GM04504 (cell line): ENCODE data around the gene NAXD.
"Not testable (repeated sequence)": the region's sequence is repeated elsewhere in the genome, so short reads cannot be mapped to it uniquely, and the experiment has no call there.

Experiments used
- DNase-seq: peaks from one replicate; pipeline ENCODE4 v3.0.0-alpha.2; 2012; ENCODE audit warnings: low read depth

Gene NAXD

DNA sequence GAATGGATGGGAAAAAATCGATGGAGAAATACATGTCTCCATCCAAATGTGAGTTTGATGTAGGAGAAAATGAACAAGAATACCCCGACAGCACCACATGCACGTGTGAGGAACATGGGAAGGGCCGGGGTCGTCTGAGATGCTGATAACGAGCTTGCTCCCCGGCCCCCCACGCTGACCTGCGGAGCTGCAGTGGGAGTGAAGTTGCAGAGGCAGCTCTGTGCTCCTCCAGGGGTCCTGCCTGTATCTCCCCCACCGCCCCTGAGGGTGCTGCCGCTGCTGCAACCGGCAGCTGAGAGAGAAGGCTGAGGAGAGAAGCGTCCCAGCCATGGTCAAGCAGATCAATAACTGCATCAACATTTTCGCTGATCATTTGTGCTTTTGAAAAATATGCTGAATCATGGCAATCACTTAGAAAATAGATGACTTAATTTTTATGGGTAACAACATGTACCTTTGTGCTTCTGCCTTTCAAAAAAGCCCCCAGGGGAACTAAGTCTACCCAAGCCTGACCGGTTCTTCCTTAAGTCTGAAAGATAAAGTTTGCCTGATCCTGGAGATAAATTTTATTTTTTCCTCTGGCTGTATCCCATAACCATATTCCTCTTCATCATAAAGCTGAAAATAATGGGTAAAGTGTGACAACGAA, 18.2 kb upstream of the NAXD start:
- no peak for DNase-seq

DNA sequence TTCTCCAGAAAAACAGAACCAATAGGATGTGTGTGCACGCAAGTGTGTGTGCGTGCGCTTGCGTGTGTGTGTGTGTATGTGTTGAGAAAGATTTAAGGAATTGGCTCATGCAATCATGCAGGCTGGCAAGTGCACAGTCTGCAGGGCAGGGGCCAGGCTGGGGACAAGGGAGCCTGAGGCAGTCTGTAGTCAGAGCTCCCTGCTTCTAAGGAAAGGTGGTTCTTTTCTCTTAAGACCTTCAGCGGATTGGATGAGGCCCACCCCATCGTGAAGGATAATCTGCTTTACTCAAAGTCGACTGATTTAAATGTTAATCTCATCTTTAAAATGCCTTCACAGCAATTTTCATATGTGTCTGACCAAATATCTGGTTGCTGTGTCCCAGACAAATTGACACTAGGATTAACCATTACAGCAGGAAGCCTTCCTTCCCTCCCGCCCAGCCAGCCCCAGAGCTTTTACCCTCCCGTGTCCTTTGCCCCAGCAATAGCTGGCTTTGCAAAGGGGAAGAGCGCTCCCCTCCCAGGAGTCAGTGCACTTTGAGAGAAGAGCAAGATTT, 15.0 kb upstream of the NAXD start:
- DNase-seq, result no peak

DNA sequence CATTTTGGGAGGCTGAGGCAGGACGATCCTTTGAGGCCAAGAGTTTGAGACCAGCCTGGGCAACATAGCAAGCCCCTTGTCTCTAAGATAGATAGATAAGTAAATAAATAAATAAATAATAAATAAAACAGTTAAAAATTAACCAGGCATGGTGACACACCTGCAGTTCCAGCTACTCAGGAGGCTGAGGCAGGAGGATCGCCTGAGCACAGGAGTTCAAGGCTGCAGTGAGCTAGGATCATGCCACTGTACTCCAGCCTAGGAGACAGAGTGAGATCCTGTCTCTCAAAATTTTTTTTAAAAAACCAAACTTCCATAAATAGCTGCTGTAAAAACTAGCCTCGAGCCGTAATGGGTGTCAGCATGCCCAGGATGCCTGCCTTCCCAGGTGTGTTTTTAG, 14.4 kb upstream of the NAXD start:
- DNase-seq, result no peak

DNA sequence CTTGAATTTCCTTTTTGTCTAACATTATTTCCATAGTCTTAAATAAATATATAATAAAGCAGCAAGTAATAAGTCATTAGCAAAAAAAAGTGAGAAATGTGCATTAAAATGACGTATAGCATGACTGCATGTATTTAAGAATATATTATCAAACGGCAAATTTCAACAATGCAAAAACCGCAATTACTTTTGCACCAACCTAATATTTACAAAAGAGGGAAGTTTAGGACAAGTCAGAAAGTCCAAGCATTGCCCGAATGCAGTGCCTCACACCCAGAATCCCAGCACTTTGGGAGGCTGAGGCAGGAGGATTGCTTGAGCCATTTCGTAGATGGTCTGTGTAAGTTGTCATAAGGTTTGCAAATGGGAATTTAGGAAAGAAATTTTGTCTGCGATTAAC, 10.2 kb upstream of the NAXD start:
- no peak for DNase-seq

DNA sequence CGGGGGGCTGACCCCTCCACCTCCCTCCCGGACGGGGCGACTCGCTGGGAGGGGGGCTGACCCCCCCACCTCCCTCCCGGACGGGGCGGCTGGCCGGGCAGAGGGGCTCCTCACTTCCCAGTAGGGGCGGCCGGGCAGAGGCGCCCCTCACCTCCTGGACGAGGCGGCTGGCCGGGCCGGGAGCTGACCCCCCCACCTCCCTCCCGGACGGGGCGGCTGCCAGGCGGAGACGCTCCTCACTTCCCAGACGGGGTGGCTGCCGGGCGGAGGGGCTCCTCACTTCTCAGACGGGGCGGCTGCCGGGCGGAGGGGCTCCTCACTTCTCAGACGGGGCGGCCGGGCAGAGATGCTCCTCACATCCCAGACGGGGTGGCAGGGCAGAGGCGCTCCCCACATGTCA, 9.1 kb upstream of the NAXD start:
- DNase-seq, result not testable (repeated sequence)

DNA sequence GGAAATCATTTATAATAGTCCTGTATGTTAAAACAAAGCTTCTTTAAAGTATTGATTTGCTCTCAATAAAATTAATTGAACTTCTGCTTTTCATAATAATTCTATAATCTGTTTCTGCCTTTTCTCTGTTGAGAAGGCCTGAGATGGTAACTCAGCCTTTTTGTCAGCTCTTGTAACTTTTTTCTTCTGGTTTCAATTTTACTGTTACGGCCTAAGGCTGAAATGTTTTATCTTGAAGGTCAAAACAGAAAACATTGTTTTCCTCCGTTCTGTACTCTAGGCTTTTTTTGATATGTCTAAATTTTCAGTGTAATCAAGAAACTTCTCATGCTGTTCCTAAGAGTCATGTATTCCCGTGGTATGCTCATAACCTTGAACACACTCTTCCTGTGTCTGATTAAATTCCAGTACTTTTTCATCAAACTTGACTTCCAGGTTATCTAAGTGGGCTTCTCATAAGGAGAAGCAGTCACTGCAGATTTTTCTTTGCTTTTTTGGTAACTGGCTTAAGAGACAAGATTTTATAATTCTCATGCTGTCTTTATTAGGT, 7.6 kb upstream of the NAXD start:
- DNase-seq, result no peak

DNA sequence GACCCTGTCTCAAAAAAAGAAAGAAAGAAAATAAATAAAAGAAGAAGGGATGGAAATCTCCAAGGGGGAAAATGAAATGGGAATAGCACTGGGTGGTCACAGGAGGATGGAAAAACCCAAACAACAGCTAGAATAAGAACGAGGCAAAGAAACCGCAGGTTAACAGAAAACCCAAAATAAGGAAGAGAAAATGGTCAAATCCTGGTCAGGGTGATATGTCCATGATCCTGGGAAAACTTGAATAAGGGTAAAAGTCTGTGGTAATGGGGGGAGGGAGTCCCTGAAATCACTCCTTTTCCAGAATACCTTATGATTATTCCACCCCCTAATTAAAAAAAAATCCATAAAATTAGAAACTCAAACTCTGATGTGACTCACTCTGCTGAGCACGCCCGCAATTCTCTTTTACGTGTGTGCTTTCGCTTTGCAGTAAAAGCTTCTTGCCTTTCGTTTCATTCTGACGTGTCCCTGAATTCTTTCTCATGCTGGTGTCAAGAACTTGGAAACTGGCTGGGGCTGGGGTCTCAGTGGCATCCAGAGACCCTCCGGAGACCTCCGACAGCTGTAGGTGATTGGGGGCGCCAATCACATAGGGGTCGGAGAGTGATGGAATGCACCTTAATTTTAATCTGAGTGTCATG, 4.3 kb upstream of the NAXD start:
- DNase-seq, result no peak

DNA sequence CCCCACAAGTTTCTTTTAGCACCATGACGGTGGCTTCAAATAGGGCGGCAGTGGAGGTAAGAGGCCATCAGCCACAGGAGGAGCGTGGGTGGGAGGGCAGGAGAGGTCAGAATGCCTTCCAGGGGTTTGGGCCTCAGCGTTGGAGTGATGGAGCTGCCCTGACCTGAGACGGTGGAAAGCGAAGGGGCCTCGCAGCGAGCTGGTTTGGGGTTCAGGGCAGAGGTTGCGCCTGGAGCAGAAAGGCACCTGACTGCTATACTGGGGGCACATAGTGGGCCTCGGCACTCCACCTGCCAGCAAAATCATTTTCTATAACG, 382 bp upstream of the NAXD start:
- no peak for DNase-seq

DNA sequence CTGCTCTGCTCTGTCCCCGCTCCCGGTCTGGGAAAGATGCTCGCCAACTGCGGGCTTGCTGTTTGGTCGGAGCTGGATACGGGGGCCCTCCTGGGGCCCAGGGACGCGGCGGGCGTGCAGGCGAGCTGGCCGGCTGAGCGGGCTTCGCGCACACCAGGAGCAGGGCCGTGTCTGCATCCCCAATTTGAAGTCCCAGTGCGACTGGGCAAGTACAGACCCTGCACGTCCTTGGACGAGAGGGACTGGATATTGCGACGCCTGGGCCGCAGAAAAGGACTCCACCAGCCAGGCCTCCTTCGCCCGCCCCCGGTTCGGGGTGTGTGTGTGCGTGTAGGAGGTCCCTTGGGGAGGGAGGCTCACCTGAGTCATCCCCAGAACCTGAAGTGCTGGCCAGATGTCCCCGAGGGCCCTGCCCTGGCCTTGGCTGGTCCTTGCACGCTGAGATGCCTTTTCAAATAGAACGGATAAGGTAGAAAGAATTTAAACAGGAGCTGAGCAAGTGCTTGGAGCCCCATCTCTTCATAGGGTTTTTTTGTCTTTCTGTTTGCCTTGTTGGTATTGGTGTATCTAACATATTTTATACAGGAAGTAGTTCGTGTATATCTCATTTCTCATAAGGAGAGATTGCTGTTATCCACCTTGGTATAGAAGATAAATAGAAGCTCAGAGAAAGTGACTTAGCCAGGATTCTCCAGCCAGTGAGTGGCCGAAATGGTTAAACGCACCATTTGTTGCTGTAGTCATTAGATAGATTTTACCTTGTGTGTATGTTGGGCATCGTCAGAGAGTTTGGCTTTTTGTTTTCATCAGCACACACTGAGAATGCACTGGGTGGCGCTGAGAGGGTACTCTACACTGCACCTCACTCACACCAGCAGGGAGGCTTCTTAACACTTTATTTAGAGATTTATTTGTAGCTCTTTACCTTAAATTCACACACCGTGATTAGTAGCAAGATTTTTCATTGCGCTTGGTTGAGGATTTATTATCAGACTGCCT, 1.1 kb downstream of the NAXD start:
- no peak for DNase-seq

DNA sequence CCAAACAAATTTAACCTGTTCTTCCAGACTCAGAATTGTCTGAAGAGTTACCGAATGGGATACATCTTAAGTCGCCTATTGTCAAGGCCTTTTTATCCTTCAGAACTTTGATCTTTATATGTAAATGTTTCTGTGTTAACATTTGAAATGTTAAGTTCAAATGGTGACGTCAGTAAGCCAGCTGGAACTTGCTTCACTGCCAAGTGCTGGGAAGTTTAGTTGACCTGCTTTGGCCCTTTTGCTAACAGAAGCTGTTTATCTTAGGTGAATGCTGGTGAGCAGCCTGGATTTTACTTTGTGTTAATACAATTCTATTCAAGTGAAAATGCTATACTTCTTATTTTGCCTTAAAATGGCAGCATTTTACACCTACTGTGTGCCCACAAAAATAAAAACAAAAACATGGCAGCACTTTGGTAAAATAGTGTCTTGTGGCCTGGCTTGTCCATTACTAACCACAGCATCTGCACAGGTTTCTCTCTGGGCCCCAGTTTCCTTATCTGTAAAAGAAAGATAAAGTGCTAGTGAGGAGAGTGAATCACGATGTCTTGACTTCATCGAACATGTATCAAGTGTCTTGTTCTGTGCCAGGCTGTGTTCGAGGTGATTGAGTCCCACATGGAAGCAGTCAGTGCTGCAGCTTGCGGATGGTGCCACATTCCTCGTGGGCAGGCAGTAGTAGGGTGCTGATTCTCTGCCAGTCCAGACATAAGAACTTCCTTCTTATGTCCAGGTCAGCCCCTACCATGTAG, 2.2 kb downstream of the NAXD start:
- DNase-seq, result no peak

DNA sequence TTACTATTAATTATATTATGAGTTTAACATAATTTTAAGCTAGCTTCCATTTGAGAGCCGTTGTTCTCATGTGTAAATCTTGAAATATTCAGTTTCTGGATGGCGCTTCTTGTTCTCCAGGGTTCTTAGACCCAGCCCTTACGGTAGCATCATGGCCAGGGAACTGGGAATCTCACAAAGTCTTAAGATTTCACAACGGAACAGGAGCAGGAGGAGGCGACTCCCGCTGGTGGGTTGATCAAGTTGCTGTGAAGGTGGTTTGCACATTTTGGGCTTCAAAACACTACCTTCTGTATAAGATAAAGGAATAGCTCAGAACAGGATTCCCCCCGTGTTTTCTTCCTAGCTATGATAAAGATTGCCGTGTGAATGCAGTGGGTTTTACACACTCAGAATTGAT, 2.8 kb downstream of the NAXD start:
- DNase-seq, result no peak

DNA sequence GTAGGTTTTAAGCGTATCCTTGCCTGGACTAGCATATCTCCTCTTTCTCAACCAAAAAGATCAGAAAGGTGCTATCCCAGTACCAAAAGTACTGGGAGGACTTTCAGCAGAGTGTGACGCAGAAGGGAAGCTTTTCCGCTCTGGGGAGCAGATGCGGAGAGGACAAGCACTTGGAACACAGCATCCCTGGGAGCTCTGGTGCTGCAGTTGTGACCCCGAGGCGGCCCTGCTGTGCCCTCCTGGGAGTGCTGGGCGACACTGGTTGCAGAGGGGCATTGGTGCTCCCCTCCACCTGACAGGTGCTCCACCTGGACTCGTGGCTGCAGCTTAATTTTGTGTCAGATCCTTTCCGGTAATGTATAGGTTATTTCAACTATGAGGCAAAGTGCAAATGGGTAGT, 3.4 kb downstream of the NAXD start:
- no peak for DNase-seq

DNA sequence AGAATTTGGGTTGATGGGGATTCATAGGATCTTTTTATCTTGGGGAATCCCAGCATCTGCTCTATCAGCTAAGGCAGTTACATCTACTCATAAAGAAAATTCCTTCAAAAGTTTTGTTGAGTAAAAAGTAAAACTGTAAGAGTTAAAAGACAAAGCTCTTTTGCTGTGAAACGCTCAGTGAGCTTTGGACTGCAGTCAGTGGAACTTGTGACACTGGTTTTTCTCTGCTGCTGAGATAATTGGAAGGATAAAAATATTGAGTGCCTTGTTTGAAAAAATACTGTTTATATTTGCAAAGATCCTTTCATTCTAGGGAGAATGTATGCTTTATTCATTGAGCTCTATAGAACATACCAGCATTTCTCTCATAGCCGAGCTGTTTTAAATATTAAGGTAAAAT, 5.3 kb downstream of the NAXD start:
- DNase-seq, result no peak

DNA sequence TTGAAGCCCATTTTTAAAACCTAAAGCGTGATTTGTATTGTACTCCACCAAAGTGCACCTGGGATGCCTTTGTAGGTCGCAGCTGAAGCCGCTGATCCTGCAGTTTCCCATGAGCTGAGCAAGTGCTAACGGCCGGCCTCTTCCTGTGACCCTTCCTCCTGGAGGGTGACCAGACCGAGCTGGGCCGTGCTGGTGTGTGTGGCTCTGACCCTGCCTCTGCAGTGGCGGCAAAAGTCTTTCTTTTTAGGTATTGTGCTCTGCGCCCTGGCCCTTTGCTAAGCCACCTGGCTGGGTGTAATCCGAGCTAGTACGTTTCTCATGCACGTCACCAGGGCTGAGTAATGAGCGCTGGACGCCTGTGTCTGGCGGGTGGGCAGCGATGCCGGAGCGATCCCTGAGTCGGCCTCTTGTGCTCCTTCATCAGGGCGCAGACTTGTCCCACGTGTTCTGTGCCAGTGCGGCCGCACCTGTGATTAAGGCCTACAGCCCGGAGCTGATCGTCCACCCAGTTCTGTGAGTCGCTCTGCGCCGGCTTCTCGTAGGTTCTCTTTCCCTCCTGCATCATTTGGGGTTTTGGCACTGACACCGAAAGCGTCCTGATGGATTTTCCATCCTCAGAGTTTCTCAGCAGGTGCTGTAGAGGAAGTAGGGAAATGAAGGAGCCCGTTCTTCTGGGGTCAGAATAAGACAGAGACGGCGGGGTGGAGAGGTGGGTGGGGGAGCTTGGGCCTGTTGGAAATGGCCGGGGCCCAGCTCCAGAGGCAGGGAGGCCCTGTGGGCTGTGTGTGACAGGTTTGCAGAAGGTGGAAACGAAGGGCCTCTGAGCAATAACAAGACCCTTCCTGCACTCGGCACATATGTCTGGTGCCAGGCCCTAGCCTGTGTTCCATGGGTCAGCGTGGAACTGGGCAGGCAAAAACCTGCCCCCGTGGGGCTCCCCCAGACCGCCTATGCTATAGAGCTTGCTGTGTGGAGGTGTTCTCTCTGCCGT, 9.7 kb downstream of the NAXD start:
- no peak for DNase-seq

DNA sequence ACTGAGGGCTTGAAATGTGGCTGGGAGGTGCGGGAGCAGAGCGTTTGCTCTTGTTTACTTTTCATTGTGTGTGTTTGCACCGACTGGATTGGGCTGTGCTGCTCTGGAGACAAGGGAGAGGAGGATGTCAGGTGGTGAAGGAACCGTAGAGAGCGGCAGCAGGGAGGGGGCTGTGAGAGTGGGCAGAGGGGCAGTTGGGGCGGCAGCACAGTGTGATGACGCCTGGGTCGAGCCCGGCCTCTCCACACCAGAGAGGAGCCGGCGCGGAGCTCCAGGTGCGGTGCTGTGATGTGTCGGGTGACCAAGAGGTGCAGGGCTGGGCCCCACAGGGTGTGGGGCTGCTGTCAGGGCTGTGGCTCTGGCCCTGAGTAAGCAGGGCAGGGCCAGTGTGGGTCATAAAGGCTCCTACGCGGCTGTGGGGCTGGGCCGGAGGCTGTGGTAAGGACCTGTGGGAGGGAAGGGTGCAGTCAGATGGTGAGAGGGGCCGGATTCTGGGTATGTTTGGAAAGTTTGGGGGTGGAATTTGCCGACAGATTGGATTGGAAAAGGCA, 10.5 kb downstream of the NAXD start:
- no peak for DNase-seq

DNA sequence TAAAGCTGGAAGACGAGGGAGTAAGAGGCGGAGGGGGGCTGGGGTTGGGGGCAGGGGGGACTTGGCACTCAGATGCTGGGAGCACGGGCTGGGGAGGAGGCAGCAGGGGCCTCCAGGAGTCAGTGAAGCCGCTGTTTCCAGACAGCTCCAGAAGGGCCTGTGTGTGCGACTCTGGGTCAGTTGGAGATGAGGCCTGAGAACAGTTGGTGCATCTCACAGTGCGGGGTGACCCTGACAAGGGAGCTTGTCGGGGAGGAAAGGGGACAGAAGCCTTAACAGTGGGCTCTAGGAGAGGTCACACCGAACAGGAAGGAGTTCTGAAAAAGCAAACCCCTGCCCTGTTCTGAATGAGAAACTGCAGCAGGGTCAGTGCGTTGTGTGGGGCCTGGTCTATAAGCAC, 11.2 kb downstream of the NAXD start:
- no peak for DNase-seq

DNA sequence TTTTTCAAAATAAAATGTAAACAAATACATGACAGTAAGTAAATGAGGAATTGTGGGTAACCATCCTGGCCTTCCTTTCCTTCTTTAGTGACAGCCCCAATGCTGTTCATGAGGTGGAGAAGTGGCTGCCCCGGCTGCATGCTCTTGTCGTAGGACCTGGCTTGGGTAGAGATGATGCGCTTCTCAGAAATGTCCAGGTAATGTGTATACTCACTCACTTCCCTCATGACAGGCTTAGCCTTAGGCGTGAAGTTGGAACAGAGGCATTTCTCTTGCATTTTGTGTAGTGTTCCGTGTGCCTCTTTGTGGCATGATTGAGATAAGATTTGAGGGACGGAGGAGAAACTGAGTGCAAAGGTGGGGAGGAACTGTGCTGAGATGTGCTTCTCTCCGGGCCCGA, 12.0 kb downstream of the NAXD start:
- DNase-seq, result no peak

DNA sequence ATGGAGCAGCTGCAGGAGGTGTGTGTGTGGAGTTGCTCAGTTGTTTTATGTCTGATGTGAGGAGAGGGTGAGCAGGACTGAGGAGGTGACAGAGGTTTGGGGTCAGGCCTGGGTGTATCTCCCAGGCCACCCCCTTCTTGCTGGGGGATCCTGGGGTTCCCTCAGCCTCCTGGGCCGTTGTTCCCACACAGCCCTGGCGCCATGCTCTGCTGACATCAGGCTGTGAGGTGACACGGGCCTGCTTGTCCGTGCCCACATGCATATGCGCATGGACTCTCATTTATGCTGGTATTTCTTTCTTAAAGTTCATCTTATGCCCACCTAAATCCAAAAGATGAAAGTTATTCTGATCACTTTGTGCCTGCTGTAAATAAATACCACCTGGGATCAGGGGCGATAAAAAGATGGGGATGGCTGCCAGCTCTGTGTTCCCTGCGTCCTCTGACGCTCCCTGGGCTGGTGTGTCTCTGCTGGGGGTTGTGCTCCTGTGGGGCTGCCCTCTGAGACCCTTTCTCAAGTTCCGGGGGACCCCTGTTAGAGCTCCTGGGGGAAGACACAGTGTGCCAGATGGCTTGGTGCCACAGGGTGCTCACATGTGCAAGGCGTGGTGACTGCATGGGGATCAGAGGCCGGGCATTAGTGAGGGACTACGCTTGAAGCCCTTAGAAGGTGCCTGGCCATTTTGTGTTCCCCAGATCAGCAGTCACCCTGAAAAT, 12.6 kb downstream of the NAXD start:
- no peak for DNase-seq

DNA sequence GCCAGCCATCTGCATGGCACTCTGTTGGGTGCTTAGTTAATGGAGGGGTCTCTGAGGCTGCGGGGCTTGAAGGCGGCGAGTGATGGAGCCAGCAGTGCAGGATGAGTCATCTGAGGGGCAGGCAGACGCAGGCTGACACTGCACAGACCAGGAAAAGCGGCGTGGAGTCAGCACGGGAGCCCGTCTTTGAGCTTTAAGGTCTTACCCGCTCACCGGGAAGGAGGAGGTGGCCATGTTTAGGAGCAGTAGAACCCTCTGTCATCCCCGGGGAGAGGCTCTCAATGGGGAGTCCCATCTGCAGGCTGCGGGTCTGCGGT, 13.1 kb downstream of the NAXD start:
- no peak for DNase-seq
